Measurements from ENCODE around the gene CNTNAP4.

- TF ChIP-seq CTCF (IDR thresholded peaks at IDR 0.05; ENCODE audit: poor library complexity) (no peak), EZH2phosphoT487 (IDR thresholded peaks at IDR 0.05; ENCODE audit: low read depth, severe bottlenecking, unreplicated experiment) (no peak)
These were observed 132.5 kb downstream of the CNTNAP4 start for GRCh38 chr16:76409706-76410105.
